GM12878 (cell line): ENCODE data around the gene MLEC. TPM values are rescaled to one million over a fixed set of nuclear protein-coding genes. Genes with fewer than 3 reads are reported as not detected.

Experiments
- ATAC-seq: fragments of 200-7000 bp; cut with Tn5 transposase; 3 replicates; pipeline ENCODE4 v1.9.1; 2020; ENCODE audit warnings: mild to moderate bottlenecking, moderate library complexity
- BruUV-seq: library from RNA; stranded (reverse); fragments of 400-500 nt; replicated peaks from 2 replicates; lab custom pipeline; 2021; lab: Mats Ljungman, UMichigan
- CTCF ChIA-PET: fragments of 300-600 bp; sonication (Branson Sonifier 250); formaldehyde crosslinking; extraction: SDS; loops from one replicate; lab custom pipeline; 2021; ENCODE audit warnings: inconsistent platforms; lab: Yijun Ruan, JAX
- POLR2A ChIA-PET: fragments of 350-600 bp; formaldehyde crosslinking; extraction: SDS; loops from one replicate; lab custom pipeline; 2021; ENCODE audit warnings: inconsistent platforms; lab: Charles Lee
- RAD21 ChIA-PET: fragments of 300-600 bp; sonication (Branson Sonifier 250); formaldehyde crosslinking; loops from one replicate; lab custom pipeline; 2023; ENCODE audit warnings: antibody characterized with exemption; ENCODE audit not compliant: unreplicated experiment; lab: Charles Lee
- SMC1A ChIA-PET: fragments of 300-600 bp; sonication (Branson Sonifier 250); formaldehyde crosslinking; loops from one replicate; lab custom pipeline; 2023; ENCODE audit not compliant: unreplicated experiment, uncharacterized antibody; lab: Charles Lee
- DNase-seq: peaks from one replicate; pipeline ENCODE4 v3.0.0-alpha.2; 2011; ENCODE audit warnings: low read depth, low spot score
- FAIRE-seq: peaks from 3 replicates; lab custom pipeline; 2011; peaks lifted over from hg19 to GRCh38; lab: Jason Lieb, UNC
- H2AFZ ChIP-seq: 2 replicates; pipeline ENCODE4 v1.6.0; 2011; ENCODE audit warnings: low read depth, low read length, control low read depth; ENCODE audit not compliant: control insufficient read depth
- H3K27ac ChIP-seq: 2 replicates; pipeline ENCODE4 v1.5.1; 2011; ENCODE audit warnings: control low read depth; ENCODE audit not compliant: control insufficient read depth, insufficient read depth
- H3K27me3 ChIP-seq, 2 experiments: replicated peaks in 1 of 2; 2 replicates each; pipeline versions ENCODE4 v1.6.0 to v1.6.1; 2011; ENCODE audit warnings: low read length in 1 of 2; ENCODE audit not compliant: control insufficient read depth in 2 of 2, insufficient read depth in 2 of 2
- H3K36me3 ChIP-seq, 2 experiments: 2 replicates each; pipeline ENCODE4 v1.5.1; 2011; ENCODE audit warnings: low read length in 1 of 2; ENCODE audit not compliant: control insufficient read depth in 2 of 2, insufficient read depth in 2 of 2
- H3K4me1 ChIP-seq: 2 replicates; pipeline ENCODE4 v1.6.1; 2011; ENCODE audit warnings: mild to moderate bottlenecking, low read length, moderate library complexity, mixed read lengths; ENCODE audit not compliant: control insufficient read depth, insufficient read depth
- H3K4me2 ChIP-seq: 2 replicates; pipeline ENCODE4 v1.6.0; 2011; ENCODE audit warnings: control low read depth; ENCODE audit not compliant: control insufficient read depth, insufficient read depth
- H3K4me3 ChIP-seq: fragments of 200-600 bp; sonication (generic); 2 replicates; pipeline ENCODE4 v1.5.1; 2016
- H3K79me2 ChIP-seq: 2 replicates; pipeline ENCODE4 v1.6.0; 2011; ENCODE audit warnings: low read length; ENCODE audit not compliant: control insufficient read depth, insufficient read depth
- H3K9ac ChIP-seq: 2 replicates; pipeline ENCODE4 v1.8.0; 2011; ENCODE audit warnings: low read length, control low read depth, mixed read lengths; ENCODE audit not compliant: control insufficient read depth, insufficient read depth
- H3K9me3 ChIP-seq: replicated peaks from 3 replicates; pipeline ENCODE4 v1.5.1; 2011; ENCODE audit warnings: mild to moderate bottlenecking, low read length; ENCODE audit not compliant: control insufficient read depth, insufficient read depth
- H4K20me1 ChIP-seq: 2 replicates; pipeline ENCODE4 v1.6.0; 2011; ENCODE audit not compliant: control insufficient read depth, insufficient read depth
- BHLHE40 ChIP-seq, 2 experiments: fragments of 450-650 bp in 1 of 2; IDR thresholded peaks; 2 replicates each; pipeline ENCODE4 v1.6.1; 2011 to 2017; ENCODE audit warnings: low read depth in 2 of 2, borderline replicate concordance in 1 of 2, improper control_type of control experiment in 1 of 2, low read length in 1 of 2, mild to moderate bottlenecking in 1 of 2
- CREB1 ChIP-seq: IDR thresholded peaks from 2 replicates; pipeline ENCODE4 v1.6.1; 2012; ENCODE audit warnings: low read depth, mild to moderate bottlenecking, inconsistent platforms
- DPF2 ChIP-seq: fragments of 450-650 bp; IDR thresholded peaks from 2 replicates; pipeline ENCODE4 v1.6.1; 2017; ENCODE audit warnings: mild to moderate bottlenecking
- EZH2 ChIP-seq: IDR thresholded peaks from 2 replicates; pipeline ENCODE4 v1.6.1; 2012; ENCODE audit warnings: low read depth, mild to moderate bottlenecking, control low read depth, inconsistent platforms, low read length, borderline replicate concordance; ENCODE audit not compliant: control insufficient read depth
- IKZF1 ChIP-seq: fragments of 450-650 bp; conservative IDR thresholded peaks from 2 replicates; pipeline ENCODE4 v1.6.1; 2017; ENCODE audit warnings: antibody characterized with exemption, mild to moderate bottlenecking
- NFXL1 ChIP-seq: fragments of 450-650 bp; IDR thresholded peaks from 2 replicates; pipeline ENCODE4 v1.6.1; 2017; ENCODE audit warnings: antibody characterized with exemption, mild to moderate bottlenecking, borderline replicate concordance
- NR2F1 ChIP-seq: fragments of 450-650 bp; conservative IDR thresholded peaks from 2 replicates; pipeline ENCODE4 v1.6.1; 2017; ENCODE audit warnings: mild to moderate bottlenecking
- NRF1 ChIP-seq: conservative IDR thresholded peaks from 2 replicates; pipeline ENCODE4 v1.6.1; 2011; ENCODE audit warnings: mild to moderate bottlenecking, low read depth, low read length, improper control_type of control experiment
- PAX5 ChIP-seq: IDR thresholded peaks from 2 replicates; pipeline ENCODE4 v1.6.1; 2011; ENCODE audit warnings: low read depth, low read length, borderline replicate concordance
- PML ChIP-seq: IDR thresholded peaks from 2 replicates; pipeline ENCODE4 v1.6.1; 2012; ENCODE audit warnings: low read length, inconsistent platforms
- POLR2A ChIP-seq: IDR thresholded peaks from 2 replicates; pipeline ENCODE4 v1.6.1; 2011; ENCODE audit warnings: low read depth, mild to moderate bottlenecking, low read length
- POLR2AphosphoS2 ChIP-seq: IDR thresholded peaks from 2 replicates; pipeline ENCODE4 v1.6.1; 2011; ENCODE audit warnings: low read depth, mild to moderate bottlenecking, low read length, improper control_type of control experiment, moderate library complexity
- POLR2AphosphoS5 ChIP-seq: IDR thresholded peaks from 2 replicates; pipeline ENCODE4 v1.6.1; 2011; ENCODE audit warnings: mild to moderate bottlenecking, low read length, inconsistent platforms
- RUNX3 ChIP-seq: IDR thresholded peaks from 2 replicates; pipeline ENCODE4 v1.6.1; 2012; ENCODE audit warnings: low read length, inconsistent platforms
- TAF1 ChIP-seq: IDR thresholded peaks from 2 replicates; pipeline ENCODE4 v1.6.1; 2011; ENCODE audit warnings: mild to moderate bottlenecking, low read depth, low read length, borderline replicate concordance
- YY1 ChIP-seq: IDR thresholded peaks from 2 replicates; pipeline ENCODE4 v1.6.1; 2011; ENCODE audit warnings: low read depth, mild to moderate bottlenecking, low read length
- ZNF687 ChIP-seq: fragments of 450-650 bp; IDR thresholded peaks from 2 replicates; pipeline ENCODE4 v1.6.1; 2017; ENCODE audit warnings: mild to moderate bottlenecking, moderate library complexity
- WGBS: methylation state at CpG from one replicate; pipeline ENCODE4 v1.1.6; 2016; ENCODE audit warnings: low lambda C conversion rate; ENCODE audit not compliant: insufficient replicate concordance, insufficient coverage; ENCODE audit errors: missing lambda C conversion rate; 5-methylcytosine and 5-hydroxymethylcytosine counted together
- in situ Hi-C: fragments of 300-500 bp; cut with MboI; formaldehyde crosslinking; loops from 9 replicates; pipeline ENCODE4 v1.14.3; 2018; ENCODE audit warnings: mixed read lengths
- intact Hi-C: fragments of 100-400 bp; cut with micrococcal nuclease; formaldehyde crosslinking; loops from one replicate; pipeline ENCODE4 v1.14.2; 2022; ENCODE audit not compliant: unreplicated experiment
- polyA plus RNA-seq, 11 experiments: library from polyadenylated mRNA; depleted of rRNA in 4 of 11; unstranded in 6 of 11; stranded (reverse) in 5 of 11; fragments of >200 nt; fragmentation: Nextera tagmentation in 4 of 11; fragmentation: Illumina TruSeq in 1 of 11; extraction: Ambion mirVana in 4 of 11; extraction: Trizol in 1 of 11; gene quantifications; 1 replicate in 1 of 11; 2 replicates in 10 of 11; pipeline versions ENCODE4 v1.2.1 to v1.2.3, GENCODE V29; 2011 to 2016; ENCODE audit warnings: inconsistent platforms in 2 of 11, missing spikeins in 2 of 11, low read depth in 1 of 11
- total RNA-seq, 4 experiments: library from RNA; depleted of rRNA in 3 of 4; stranded (reverse); fragments of >200 nt in 3 of 4; fragmentation: Illumina TruSeq in 1 of 4; extraction: Trizol in 1 of 4; gene quantifications; 2 replicates each; pipeline versions ENCODE4 v1.2.1 to v1.2.3, GENCODE V29; 2013 to 2021
- TF ChIP-seq, protein P1 (sequence below): IDR thresholded peaks from 2 replicates; pipeline ENCODE4 v1.6.1; 2011; ENCODE audit warnings: mild to moderate bottlenecking, low read depth, low read length, moderate library complexity; ENCODE audit not compliant: insufficient replicate concordance

Gene MLEC
- total and polyA plus RNA-seq, 10 of the 15 experiments (the other 5 are each of a cell fraction or from before 2014, with no cell fraction given), result 26.7 to 172 (median 103) TPM

GRCh38 chr12:120725659-120726509 lies 38.9 kb downstream of the MLEC start, which contains the start of gene ACADS:
Gene ACADS, plus strand, starts transcription at chr12:120725826. Its CDS starts 60 bp downstream, at chr12:120725886.
- Histone ChIP-seq H3K4me1 (peaks cover 22% of the 10 kb centered on the region), H3K79me2 (no peaks in the 10 kb centered on the region; the same call in 1 of the 2 replicates), H3K9me3 (no peaks in the 10 kb centered on the region), H3K36me3 (peaks cover 3 to 6% of the 10 kb centered on the region in 2 experiments; a peak in 3 of 4 replicates), H3K4me2 (peak within 1 kb of the TSS; percentile 53), H3K27ac (peak within 1 kb of the TSS; percentile 46), H4K20me1 (no peaks in the 10 kb centered on the region), H3K4me3 (peak within 1 kb of the TSS; percentile 59), H3K27me3 (no peaks in the 10 kb centered on the region), H2AFZ (peak within 1 kb of the TSS; percentile 88), H3K9ac (peak within 1 kb of the TSS; percentile 65)
- 17% methylated on average over 56 of the region's 66 CpGs for WGBS
- BruUV-seq, result no TSS peak
- intact Hi-C loops, result no loop called here
- in situ Hi-C loops, result no loop called here
- ChIA-PET CTCF (interaction anchor here (0.9 to 1.5 kb wide), 5 partner anchors 74 to 248 kb away, joined by 4 to 10 read pairs (median 7); partner anchors contain the start of gene POP5), POLR2A (interaction anchor here (0.5 kb wide), 2 partner anchors 18 to 21 kb away, joined by 3 to 4 read pairs; no protein-coding TSS in a partner anchor), RAD21 (interaction anchor here (0.6 to 1.5 kb wide), 6 partner anchors 15 to 334 kb away, joined by 3 to 7 read pairs (median 4); partner anchors contain the start of genes POP5 and UNC119B), SMC1A (interaction anchor here (0.6 to 1.4 kb wide), 7 partner anchors 22 to 246 kb away, joined by 3 to 8 read pairs (median 3); partner anchors contain the start of gene POP5)
- ATAC-seq (peak; percentile 100), DNase-seq (peak; percentile 40), FAIRE-seq (peak; percentile 80)
- no peak for TF ChIP-seq EZH2
- TF ChIP-seq TAF1, result peak; percentile 73; the same call in 1 of the 2 replicates
- peak; percentile 87 for TF ChIP-seq YY1
- TF ChIP-seq RUNX3, result peak; percentile 47
- TF ChIP-seq ZNF687, result 0 out of 2 replicates have a peak, but pooled peaks have one; percentile 67
- TF ChIP-seq NRF1, result 0 out of 2 replicates have a peak, but pooled peaks have one; percentile 20
- peak; percentile 54; the same call in 1 of the 2 replicates for TF ChIP-seq DPF2
- TF ChIP-seq PML, result no peak
- TF ChIP-seq, protein P1, sequence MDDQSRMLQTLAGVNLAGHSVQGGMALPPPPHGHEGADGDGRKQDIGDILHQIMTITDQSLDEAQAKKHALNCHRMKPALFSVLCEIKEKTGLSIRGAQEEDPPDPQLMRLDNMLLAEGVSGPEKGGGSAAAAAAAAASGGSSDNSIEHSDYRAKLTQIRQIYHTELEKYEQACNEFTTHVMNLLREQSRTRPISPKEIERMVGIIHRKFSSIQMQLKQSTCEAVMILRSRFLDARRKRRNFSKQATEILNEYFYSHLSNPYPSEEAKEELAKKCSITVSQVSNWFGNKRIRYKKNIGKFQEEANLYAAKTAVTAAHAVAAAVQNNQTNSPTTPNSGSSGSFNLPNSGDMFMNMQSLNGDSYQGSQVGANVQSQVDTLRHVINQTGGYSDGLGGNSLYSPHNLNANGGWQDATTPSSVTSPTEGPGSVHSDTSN, result peak; percentile 40
- peak in 1 of 2 experiments; percentile 45; a peak in 1 of 4 replicates for TF ChIP-seq BHLHE40 (IDR thresholded peaks at IDR 0.05; ENCODE audit: borderline replicate concordance in 1 of 2, low read depth in 2 of 2, low read length in 1 of 2)
- TF ChIP-seq PAX5, result peak; percentile 27; the same call in 1 of the 2 replicates
- no peak for TF ChIP-seq NFXL1
- TF ChIP-seq POLR2AphosphoS5, result peak; percentile 59; the same call in 1 of the 2 replicates
- 0 out of 2 replicates have a peak, but pooled peaks have one; percentile 35 for TF ChIP-seq POLR2AphosphoS2
- TF ChIP-seq POLR2A, result peak; percentile 91
- 0 out of 2 replicates have a peak, but pooled peaks have one; percentile 42 for TF ChIP-seq CREB1
- peak; percentile 61 for TF ChIP-seq IKZF1
- TF ChIP-seq NR2F1, result peak; percentile 66
